AG04450 (cell line): ENCODE results near the gene PRIM2. TPM values are rescaled to one million over a fixed set of nuclear protein-coding genes. Genes with fewer than 3 reads are reported as not detected.

Experiments used
- CTCF ChIA-PET: fragments of 300-600, 350-600 bp; formaldehyde crosslinking; extraction: SDS; loops from one replicate; lab custom pipeline; 2022; ENCODE audit warnings: antibody characterized with exemption, inconsistent platforms; lab: Charles Lee
- POLR2A ChIA-PET: fragments of 350-600 bp; formaldehyde crosslinking; extraction: SDS; loops from one replicate; lab custom pipeline; 2021; ENCODE audit warnings: antibody characterized with exemption, inconsistent platforms; lab: Yijun Ruan, JAX
- DNase-seq: peaks from one replicate; pipeline ENCODE4 v3.0.0-alpha.2; 2011; ENCODE audit warnings: low read depth, low spot score
- H3K27ac ChIP-seq: one replicate; pipeline ENCODE4 v1.5.1; 2012; ENCODE audit warnings: low read depth, low read length, control low read depth
- H3K27me3 ChIP-seq: one replicate; pipeline ENCODE4 v1.6.0; 2012; ENCODE audit warnings: low read length; ENCODE audit not compliant: control insufficient read depth, insufficient read depth
- H3K4me3 ChIP-seq: 2 replicates; pipeline ENCODE4 v1.5.1; 2011; ENCODE audit warnings: mild to moderate bottlenecking, low read depth, low read length, control low read depth
- H3K9me3 ChIP-seq: 2 replicates; pipeline ENCODE4 v1.5.1; 2012; ENCODE audit warnings: low read length; ENCODE audit not compliant: control insufficient read depth, insufficient read depth
- polyA plus RNA-seq: library from polyadenylated mRNA; depleted of rRNA; stranded (reverse); fragments of >200 nt; gene quantifications from 2 replicates; pipeline ENCODE4 v1.2.3, GENCODE V29; 2011
- TF ChIP-seq, protein P1 (sequence below): IDR thresholded peaks from 2 replicates; pipeline ENCODE4 v1.5.1; 2011; ENCODE audit warnings: low read depth, low read length, control low read depth, inconsistent platforms

PRIM2 gene
- polyA plus RNA-seq, 1 experiment = 30.2 TPM

DNA sequence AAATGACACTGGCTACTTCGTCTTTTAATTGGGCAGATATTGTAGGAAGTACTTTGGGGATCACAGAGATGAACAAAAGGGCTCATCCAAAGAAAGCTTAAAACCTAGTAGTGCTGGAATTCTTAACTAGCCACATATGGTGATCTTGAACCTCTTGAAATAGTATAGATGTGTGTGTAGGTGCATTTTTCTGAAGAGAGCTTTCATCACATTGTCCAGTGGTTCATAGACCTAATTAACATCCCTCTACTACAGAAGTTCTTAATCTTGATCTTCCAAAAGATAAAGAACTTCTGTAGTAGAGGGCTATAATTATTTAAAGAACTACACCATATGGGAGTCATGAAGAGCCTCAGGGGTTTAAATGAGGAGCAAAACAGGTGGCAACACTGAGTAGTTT, 2.3 kb upstream of the PRIM2 start:
- CTCF ChIA-PET = interaction anchor here (0.6 to 4.7 kb wide), 14 partner anchors 48 to 457 kb away, joined by 3 to 109 read pairs (median 8); partner anchors contain the start of genes BAG2, BEND6 and RAB23
- no peak overlapping the region for H3K27ac ChIP-seq
- H3K4me3 ChIP-seq = no peak overlapping the region
- H3K9me3 ChIP-seq = peaks cover 15% of the 10 kb centered on the region
- H3K27me3 ChIP-seq = no peaks in the 10 kb centered on the region
- no peak for DNase-seq
- TF ChIP-seq, protein P1, sequence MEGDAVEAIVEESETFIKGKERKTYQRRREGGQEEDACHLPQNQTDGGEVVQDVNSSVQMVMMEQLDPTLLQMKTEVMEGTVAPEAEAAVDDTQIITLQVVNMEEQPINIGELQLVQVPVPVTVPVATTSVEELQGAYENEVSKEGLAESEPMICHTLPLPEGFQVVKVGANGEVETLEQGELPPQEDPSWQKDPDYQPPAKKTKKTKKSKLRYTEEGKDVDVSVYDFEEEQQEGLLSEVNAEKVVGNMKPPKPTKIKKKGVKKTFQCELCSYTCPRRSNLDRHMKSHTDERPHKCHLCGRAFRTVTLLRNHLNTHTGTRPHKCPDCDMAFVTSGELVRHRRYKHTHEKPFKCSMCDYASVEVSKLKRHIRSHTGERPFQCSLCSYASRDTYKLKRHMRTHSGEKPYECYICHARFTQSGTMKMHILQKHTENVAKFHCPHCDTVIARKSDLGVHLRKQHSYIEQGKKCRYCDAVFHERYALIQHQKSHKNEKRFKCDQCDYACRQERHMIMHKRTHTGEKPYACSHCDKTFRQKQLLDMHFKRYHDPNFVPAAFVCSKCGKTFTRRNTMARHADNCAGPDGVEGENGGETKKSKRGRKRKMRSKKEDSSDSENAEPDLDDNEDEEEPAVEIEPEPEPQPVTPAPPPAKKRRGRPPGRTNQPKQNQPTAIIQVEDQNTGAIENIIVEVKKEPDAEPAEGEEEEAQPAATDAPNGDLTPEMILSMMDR = no peak
- POLR2A ChIA-PET = interaction anchor here (0.7 to 2.5 kb wide), 6 partner anchors 48 to 141 kb away, joined by 3 to 26 read pairs (median 8); partner anchors contain the start of gene RAB23

DNA sequence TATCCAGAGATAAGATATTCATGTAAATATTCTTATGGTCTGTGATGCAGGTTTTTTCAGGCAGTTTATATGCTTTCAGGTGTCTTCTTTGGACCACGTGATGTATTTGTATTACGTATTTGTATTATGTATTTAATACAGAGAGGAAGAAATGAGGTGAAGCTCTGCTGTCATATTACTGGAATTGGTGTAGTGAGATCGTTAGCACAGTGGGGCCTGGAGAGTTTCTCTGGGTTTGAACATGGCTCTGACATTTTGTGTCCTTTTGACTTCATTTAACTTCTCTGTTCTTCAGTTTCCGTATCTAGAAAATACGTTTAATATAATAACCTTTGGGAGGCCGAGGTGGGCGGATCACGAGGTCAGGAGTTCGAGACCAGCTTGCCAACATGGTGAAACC, 1.6 kb upstream of the PRIM2 start:
- ChIA-PET POLR2A (interaction anchor here (1.9 kb wide), 1 partner anchor 94 kb away, joined by 8 read pairs; the partner anchor contains the start of gene RAB23), CTCF (interaction anchor here (0.6 to 4.7 kb wide), 52 partner anchors 9 to 719 kb away, joined by 3 to 109 read pairs (median 4); partner anchors contain the start of genes BAG2, BEND6 and KIAA1586)
- Histone ChIP-seq H3K27ac (no peak overlapping the region), H3K4me3 (no peak overlapping the region), H3K9me3 (peaks cover 9% of the 10 kb centered on the region; the same call in 1 of the 2 replicates), H3K27me3 (no peaks in the 10 kb centered on the region)
- TF ChIP-seq, protein P1 = no peak
- no peak for DNase-seq

DNA sequence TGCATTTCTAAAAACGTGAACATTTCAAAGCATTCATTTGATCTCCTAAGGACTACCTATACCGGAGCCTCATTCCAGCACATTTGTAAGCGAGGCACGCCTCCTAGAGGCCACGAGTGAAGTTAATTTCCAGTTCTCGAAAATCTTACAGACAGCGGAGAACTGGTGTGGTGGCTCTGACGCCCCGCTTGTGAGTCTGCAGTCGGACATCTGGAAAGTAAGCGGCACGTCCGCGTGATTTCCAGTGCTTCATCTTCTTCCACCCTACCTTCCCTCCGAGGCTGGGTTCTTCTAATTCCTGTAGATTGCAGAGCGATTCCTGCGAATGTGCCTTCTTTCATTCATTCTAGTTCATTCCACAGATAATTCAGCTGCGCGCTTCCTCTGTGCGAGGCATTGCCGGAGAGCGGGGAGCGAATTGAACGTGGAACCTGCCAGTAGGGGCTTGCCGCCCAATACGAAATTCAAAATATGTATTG, 810 bp upstream of the PRIM2 start:
- TF ChIP-seq, protein P1 = peak; percentile 79
- H3K9me3 ChIP-seq = peaks cover 2% of the 10 kb centered on the region; the same call in 1 of the 2 replicates
- H3K4me3 ChIP-seq = peak overlapping the region; percentile 95
- peak; percentile 85 for DNase-seq
- POLR2A ChIA-PET = interaction anchor here (0.5 to 1.9 kb wide), 5 partner anchors 49 to 454 kb away, joined by 3 to 8 read pairs (median 3); partner anchors contain the start of genes BAG2 and RAB23
- CTCF ChIA-PET = interaction anchor here (0.6 to 4.7 kb wide), 62 partner anchors 9 to 719 kb away, joined by 3 to 109 read pairs (median 4); partner anchors contain the start of genes BAG2, BEND6 and KIAA1586
- H3K27me3 ChIP-seq = no peaks in the 10 kb centered on the region
- peak overlapping the region; percentile 43 for H3K27ac ChIP-seq

DNA sequence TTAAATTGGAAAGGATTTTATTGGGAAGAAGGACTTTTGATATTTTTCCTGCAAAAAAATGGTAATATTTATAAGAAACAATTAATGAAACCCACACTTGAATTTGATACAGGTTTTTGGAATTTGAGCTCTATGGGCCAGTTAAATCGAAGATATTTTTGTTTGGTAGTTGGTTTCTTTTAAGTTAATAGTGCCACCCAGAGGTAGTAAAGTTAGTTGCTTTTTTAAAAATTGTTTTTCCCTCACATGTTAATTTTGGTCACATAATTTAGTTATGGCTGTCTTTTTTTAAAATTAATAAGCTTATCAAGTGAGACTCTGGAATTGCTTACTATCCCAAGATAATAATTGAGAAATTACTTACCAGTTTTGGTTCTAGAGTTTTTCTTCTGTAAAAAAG, 7.1 kb downstream of the PRIM2 start:
- TF ChIP-seq, protein P1 = peak; percentile 48
- H3K4me3 ChIP-seq = no peak overlapping the region
- no peak for DNase-seq
- no peaks in the 10 kb centered on the region for H3K27me3 ChIP-seq
- ChIA-PET CTCF (interaction anchor here (0.6 to 4.6 kb wide), 19 partner anchors 8 to 688 kb away, joined by 3 to 36 read pairs (median 3); no protein-coding TSS in a partner anchor), POLR2A (interaction anchor here (0.5 to 0.7 kb wide), 2 partner anchors 30 to 235 kb away, joined by 3 to 4 read pairs; partner anchors contain the start of gene ZNF451)
- no peak overlapping the region for H3K27ac ChIP-seq
- peaks cover 2% of the 10 kb centered on the region; the same call in 1 of the 2 replicates for H3K9me3 ChIP-seq

DNA sequence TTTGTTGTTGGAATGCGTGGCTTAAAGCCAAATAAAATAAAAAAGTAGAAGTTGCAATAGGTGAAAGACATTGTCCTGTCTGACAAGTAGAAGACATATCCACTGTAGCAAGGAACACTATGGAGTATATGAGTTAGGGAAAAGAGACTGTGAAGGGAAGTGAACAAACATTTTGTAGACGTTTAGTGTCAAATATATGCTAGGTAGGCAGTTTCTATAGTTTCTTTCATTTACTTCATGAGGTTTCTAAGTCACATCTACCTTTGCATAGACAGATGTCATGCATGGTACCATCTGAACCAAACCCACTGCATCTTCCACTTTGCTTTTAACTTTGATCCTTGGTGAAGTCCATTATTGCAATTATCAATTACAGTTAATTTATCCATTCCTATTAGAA, 9.9 kb downstream of the PRIM2 start:
- peaks cover 11% of the 10 kb centered on the region for H3K9me3 ChIP-seq
- ChIA-PET POLR2A (no interaction called here), CTCF (no interaction called here)
- no peak overlapping the region for H3K4me3 ChIP-seq
- no peak overlapping the region for H3K27ac ChIP-seq
- no peak for DNase-seq
- TF ChIP-seq, protein P1 = no peak
- no peaks in the 10 kb centered on the region for H3K27me3 ChIP-seq
